Activated T-cell treated with anti-CD3 and anti-CD28 coated beads, Interleukin-2, amount 50 U/mL, for 72 hours (primary cell): ENCODE measurements around the gene MYOD1. TPM values are rescaled to one million over a fixed set of nuclear protein-coding genes. Genes with fewer than 3 reads are reported as not detected.

Experiments
- ATAC-seq, 2 donors: fragments of 150-1000 bp; cut with Tn5 transposase; replicated peaks in 1 of 2; 2 replicates each; pipeline ENCODE4 v1.10.0; 2021; ENCODE audit warnings: moderate library complexity in 2 of 2, mild to moderate bottlenecking in 1 of 2
- DNase-seq, 2 donors: peaks; one replicate each; pipeline ENCODE4 v3.0.0; 2021 to 2022; ENCODE audit warnings: mixed read lengths in 1 of 2
- H3K27ac Mint-ChIP-seq: one replicate; pipeline ENCODE4 v1.8.0; 2022; ENCODE audit warnings: mild to moderate bottlenecking, moderate library complexity, mixed read lengths
- H3K27me3 Mint-ChIP-seq: one replicate; pipeline ENCODE4 v1.8.0; 2022; ENCODE audit warnings: low read depth, mixed read lengths
- H3K36me3 Mint-ChIP-seq, 2 donors: one replicate each; pipeline ENCODE4 v1.8.0; 2022; ENCODE audit warnings: mixed read lengths in 2 of 2, mild to moderate bottlenecking in 1 of 2; ENCODE audit not compliant: insufficient read depth in 2 of 2
- H3K4me1 Mint-ChIP-seq: one replicate; pipeline ENCODE4 v1.8.0; 2022; ENCODE audit warnings: low read depth, mixed read lengths
- H3K4me3 Mint-ChIP-seq, 2 donors: one replicate each; pipeline ENCODE4 v1.8.0; 2022; ENCODE audit warnings: mild to moderate bottlenecking in 2 of 2, mixed read lengths in 2 of 2, moderate library complexity in 2 of 2
- H3K9me3 Mint-ChIP-seq, 2 donors: one replicate each; pipeline ENCODE4 v1.8.0; 2022; ENCODE audit warnings: mixed read lengths in 2 of 2
- total RNA-seq, 2 donors: library from RNA; stranded (reverse); gene quantifications; one replicate each; pipeline ENCODE4 v1.2.3, GENCODE V29; 2022

Gene MYOD1
- total RNA-seq, 2 donors from 2014 or later, result not detected

DNA sequence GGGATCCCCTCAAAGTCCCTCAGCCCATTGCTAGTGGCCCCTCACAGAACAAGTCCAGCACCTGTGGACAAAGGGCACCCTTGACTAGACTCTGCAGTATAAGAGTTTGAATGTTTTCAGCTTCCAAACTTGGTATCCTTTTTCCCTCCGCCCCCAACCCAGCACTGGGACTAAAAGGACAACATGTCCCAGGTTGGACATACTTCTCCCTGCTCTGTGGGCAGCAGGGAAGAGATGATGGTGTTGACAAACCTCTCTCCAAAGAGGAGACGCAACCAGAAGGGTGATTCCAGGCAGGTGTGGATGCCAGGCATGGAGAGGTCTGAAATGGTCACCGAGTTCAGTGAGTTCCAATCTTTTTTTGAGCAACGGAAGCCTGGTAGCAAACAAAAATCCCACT is 4.5 kb upstream of the MYOD1 start:
- H3K4me1 Mint-ChIP-seq, result no peaks in the 10 kb centered on the region
- H3K9me3 Mint-ChIP-seq, result no peaks in the 10 kb centered on the region
- no peak overlapping the region for H3K27ac Mint-ChIP-seq
- peaks cover 9% of the 10 kb centered on the region for H3K27me3 Mint-ChIP-seq
- DNase-seq, result no peak
- no peak overlapping the region for H3K4me3 Mint-ChIP-seq
- H3K36me3 Mint-ChIP-seq, result no peaks in the 10 kb centered on the region
- no peak for ATAC-seq

DNA sequence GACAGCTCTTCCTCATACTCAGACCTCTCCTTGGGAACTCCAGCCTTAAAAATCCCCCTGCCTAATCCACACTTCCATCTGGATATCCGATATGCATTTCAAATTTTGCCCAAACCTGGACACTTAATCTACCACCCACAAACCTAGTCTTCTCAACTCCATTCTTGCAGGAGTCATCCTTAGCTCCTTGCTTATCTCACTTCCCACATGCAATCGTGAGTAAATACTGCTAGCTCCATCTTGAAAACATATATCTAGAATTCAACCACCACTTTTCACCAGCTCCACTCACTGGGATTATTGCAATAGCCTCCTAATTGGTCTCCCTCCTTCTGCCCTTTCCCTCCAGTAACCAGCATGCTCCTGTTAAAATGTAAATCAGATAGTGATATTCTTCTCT is 2.6 kb upstream of the MYOD1 start:
- H3K36me3 Mint-ChIP-seq, result no peaks in the 10 kb centered on the region
- H3K4me3 Mint-ChIP-seq, result no peak overlapping the region
- ATAC-seq (no peak), DNase-seq (no peak)
- no peak overlapping the region for H3K27ac Mint-ChIP-seq
- no peaks in the 10 kb centered on the region for H3K4me1 Mint-ChIP-seq
- H3K9me3 Mint-ChIP-seq, result no peaks in the 10 kb centered on the region
- peaks cover 18% of the 10 kb centered on the region for H3K27me3 Mint-ChIP-seq

DNA sequence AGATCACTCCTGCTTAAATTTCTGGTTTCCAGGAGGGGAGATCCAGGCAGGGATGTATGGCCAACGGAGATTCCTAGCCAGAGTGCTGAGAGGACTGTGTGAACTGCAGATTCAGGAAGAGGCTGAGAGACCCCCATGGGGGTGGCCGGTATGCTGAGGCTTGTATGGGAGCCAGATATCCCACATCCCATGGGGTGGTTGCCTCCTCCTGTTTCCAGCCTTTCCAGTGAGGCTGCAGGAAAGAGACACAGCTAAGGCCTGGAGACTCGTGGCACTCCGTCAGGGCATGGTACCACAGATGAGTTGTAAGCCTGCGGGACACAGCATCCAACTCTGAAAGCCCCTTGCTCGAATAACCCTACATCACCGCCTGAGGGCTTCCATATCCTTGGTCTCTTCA is 1.4 kb upstream of the MYOD1 start:
- H3K4me3 Mint-ChIP-seq, result no peak overlapping the region
- peaks cover 29% of the 10 kb centered on the region for H3K27me3 Mint-ChIP-seq
- DNase-seq, result no peak
- ATAC-seq, result no peak
- H3K9me3 Mint-ChIP-seq, result no peaks in the 10 kb centered on the region
- no peaks in the 10 kb centered on the region for H3K36me3 Mint-ChIP-seq
- no peaks in the 10 kb centered on the region for H3K4me1 Mint-ChIP-seq
- no peak overlapping the region for H3K27ac Mint-ChIP-seq

DNA sequence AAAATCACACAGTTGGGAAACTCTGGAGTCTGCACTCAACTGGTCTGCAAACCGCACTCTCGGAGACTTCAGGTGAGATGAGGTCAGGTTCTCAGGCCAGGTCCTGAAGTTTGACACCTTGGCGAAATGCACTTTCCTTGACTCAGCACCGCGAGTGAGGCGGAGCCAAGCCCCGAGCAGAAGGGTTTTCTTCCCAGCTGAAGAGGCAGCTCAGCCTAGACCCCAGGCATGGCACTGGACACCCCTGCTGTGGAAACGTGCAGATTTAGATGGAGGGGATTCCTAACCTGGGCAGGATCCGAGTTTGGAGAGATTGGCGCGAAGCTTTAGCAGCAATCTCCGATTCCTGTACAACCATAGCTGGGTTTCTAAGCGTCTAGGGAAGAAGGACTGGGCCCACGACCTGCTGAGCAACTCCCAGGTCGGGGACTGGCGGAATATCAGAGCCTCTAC is 835 bp upstream of the MYOD1 start:
- H3K4me3 Mint-ChIP-seq, result no peak overlapping the region
- ATAC-seq, result no peak
- DNase-seq, result no peak
- no peaks in the 10 kb centered on the region for H3K36me3 Mint-ChIP-seq
- no peaks in the 10 kb centered on the region for H3K9me3 Mint-ChIP-seq
- H3K27me3 Mint-ChIP-seq, result peaks cover 34% of the 10 kb centered on the region
- H3K4me1 Mint-ChIP-seq, result no peaks in the 10 kb centered on the region
- H3K27ac Mint-ChIP-seq, result no peak overlapping the region

DNA sequence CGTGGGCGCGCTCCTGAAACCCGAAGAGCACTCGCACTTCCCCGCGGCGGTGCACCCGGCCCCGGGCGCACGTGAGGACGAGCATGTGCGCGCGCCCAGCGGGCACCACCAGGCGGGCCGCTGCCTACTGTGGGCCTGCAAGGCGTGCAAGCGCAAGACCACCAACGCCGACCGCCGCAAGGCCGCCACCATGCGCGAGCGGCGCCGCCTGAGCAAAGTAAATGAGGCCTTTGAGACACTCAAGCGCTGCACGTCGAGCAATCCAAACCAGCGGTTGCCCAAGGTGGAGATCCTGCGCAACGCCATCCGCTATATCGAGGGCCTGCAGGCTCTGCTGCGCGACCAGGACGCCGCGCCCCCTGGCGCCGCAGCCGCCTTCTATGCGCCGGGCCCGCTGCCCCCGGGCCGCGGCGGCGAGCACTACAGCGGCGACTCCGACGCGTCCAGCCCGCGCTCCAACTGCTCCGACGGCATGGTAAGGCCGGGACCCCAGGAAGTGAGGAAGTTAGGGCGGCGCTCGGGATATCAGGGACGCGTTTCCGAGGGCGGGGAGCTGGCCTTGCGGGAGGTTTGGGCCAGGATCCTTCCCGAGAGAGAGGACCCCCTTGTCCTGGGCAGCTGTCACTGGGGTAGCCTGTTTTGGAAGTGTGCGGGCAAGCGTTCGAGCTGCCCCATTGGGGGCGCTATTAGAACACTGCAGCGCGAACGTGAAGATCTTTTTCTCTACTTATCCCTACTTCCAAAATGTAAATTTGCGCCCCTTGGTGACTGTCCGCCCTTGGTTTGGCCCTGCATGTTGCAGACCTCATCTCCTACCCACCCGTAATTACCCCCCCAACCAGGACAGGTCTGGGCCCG is 796 bp downstream of the MYOD1 start:
- Mint-ChIP-seq H3K36me3 (no peaks in the 10 kb centered on the region), H3K27ac (no peak overlapping the region), H3K9me3 (no peaks in the 10 kb centered on the region), H3K27me3 (peaks cover 46% of the 10 kb centered on the region), H3K4me3 (no peak overlapping the region), H3K4me1 (no peaks in the 10 kb centered on the region)
- ATAC-seq (no peak), DNase-seq (no peak)

DNA sequence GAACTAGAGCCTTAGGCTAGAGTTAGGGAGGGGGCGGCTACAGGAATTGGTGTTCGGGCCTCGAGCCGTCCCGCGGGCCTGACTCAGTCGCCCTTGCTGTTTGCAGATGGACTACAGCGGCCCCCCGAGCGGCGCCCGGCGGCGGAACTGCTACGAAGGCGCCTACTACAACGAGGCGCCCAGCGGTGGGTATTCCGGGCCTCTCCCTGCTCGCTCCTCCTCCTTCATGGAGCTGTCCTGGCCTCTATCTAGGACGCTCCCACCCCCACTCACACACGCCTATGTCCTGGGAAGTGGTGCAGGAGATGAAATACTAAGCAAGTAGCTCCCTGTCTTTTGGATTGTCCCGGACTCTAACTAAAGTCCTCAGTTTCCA is 1.4 kb downstream of the MYOD1 start:
- H3K4me1 Mint-ChIP-seq, result no peaks in the 10 kb centered on the region
- no peak overlapping the region for H3K4me3 Mint-ChIP-seq
- H3K27me3 Mint-ChIP-seq, result peaks cover 48% of the 10 kb centered on the region
- DNase-seq (no peak), ATAC-seq (no peak)
- H3K36me3 Mint-ChIP-seq, result no peaks in the 10 kb centered on the region
- H3K27ac Mint-ChIP-seq, result no peak overlapping the region
- H3K9me3 Mint-ChIP-seq, result no peaks in the 10 kb centered on the region

DNA sequence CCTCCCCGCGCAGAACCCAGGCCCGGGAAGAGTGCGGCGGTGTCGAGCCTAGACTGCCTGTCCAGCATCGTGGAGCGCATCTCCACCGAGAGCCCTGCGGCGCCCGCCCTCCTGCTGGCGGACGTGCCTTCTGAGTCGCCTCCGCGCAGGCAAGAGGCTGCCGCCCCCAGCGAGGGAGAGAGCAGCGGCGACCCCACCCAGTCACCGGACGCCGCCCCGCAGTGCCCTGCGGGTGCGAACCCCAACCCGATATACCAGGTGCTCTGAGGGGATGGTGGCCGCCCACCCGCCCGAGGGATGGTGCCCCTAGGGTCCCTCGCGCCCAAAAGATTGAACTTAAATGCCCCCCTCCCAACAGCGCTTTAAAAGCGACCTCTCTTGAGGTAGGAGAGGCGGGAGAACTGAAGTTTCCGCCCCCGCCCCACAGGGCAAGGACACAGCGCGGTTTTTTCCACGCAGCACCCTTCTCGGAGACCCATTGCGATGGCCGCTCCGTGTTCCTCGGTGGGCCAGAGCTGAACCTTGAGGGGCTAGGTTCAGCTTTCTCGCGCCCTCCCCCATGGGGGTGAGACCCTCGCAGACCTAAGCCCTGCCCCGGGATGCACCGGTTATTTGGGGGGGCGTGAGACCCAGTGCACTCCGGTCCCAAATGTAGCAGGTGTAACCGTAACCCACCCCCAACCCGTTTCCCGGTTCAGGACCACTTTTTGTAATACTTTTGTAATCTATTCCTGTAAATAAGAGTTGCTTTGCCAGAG is 2.0 kb downstream of the MYOD1 start:
- no peaks in the 10 kb centered on the region for H3K9me3 Mint-ChIP-seq
- no peaks in the 10 kb centered on the region for H3K4me1 Mint-ChIP-seq
- ATAC-seq (no peak), DNase-seq (no peak)
- no peak overlapping the region for H3K4me3 Mint-ChIP-seq
- H3K36me3 Mint-ChIP-seq, result no peaks in the 10 kb centered on the region
- H3K27ac Mint-ChIP-seq, result no peak overlapping the region
- H3K27me3 Mint-ChIP-seq, result peaks cover 51% of the 10 kb centered on the region

DNA sequence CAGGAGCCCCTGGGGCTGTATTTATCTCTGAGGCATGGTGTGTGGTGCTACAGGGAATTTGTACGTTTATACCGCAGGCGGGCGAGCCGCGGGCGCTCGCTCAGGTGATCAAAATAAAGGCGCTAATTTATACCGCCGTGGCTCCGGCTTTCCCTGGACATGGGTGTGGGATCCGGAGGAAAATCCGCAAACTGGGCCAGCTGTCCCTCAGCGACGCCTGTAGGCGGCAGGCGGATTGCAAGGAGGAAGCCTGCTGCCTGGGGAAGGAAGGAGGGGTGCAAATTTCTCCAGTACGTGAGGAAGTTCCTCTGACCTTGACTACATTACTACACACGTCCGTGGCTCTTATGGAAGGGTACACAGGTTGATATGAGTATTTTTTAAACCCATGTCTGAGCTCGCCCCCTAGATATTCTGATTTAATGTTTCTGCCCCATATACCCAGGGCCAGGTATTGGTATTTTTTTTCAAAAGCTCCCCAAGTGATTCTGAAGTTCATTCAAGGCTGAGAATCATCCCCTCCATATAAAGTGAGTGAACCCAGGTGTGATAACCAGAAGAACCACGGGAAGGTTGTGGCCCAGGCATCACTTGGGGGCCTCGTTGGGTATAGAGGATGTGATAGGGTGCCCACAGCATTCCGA is 2.8 kb downstream of the MYOD1 start:
- ATAC-seq, result no peak
- DNase-seq, result no peak
- Mint-ChIP-seq H3K36me3 (no peaks in the 10 kb centered on the region), H3K4me3 (no peak overlapping the region), H3K27me3 (peaks cover 54% of the 10 kb centered on the region), H3K9me3 (no peaks in the 10 kb centered on the region), H3K4me1 (no peaks in the 10 kb centered on the region), H3K27ac (no peak overlapping the region)

DNA sequence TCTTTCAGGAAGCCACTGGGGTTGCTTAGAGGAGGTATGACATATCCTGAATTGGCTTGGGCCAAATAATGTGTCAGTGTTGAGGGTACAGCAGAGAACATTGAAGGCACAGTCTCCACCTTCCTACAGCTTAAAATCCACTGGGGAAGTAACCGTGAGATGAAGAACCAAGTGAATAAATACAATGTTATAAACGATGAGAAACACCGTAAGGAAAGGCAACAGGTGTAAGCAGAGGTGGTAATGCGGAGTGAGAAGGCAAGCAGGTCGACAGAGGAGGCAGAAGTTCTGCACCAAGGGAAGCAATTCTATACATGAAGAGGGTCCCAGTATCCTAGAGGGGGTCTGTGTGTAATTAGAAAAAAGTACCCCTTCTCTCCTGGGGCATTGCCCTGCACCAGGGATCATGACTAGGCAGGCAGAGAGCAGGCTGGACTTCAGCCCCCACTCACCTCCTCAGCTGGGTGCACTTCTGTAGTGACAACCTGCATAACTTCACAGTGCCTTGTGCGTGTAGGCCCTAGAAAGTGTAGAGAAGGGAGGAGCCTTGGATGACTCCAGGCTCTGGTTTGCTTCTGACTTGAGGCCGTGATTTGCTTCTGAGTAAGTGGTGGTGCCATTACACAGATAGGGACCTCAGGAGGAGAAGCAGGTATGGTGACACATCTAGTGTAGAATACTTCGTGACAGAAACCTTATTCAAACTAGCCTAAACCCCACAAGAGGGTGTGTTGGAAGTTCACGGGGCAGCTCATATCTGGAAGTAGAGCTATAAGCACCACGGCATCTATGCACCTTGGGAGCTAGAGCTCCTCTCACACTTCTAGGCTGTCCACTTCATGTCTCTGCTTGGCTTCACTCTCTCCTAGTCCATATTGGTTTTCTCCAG is 4.9 kb downstream of the MYOD1 start:
- no peak overlapping the region for H3K27ac Mint-ChIP-seq
- DNase-seq (no peak), ATAC-seq (no peak)
- no peaks in the 10 kb centered on the region for H3K4me1 Mint-ChIP-seq
- H3K36me3 Mint-ChIP-seq, result no peaks in the 10 kb centered on the region
- peaks cover 62% of the 10 kb centered on the region for H3K27me3 Mint-ChIP-seq
- no peaks in the 10 kb centered on the region for H3K9me3 Mint-ChIP-seq
- no peak overlapping the region for H3K4me3 Mint-ChIP-seq

DNA sequence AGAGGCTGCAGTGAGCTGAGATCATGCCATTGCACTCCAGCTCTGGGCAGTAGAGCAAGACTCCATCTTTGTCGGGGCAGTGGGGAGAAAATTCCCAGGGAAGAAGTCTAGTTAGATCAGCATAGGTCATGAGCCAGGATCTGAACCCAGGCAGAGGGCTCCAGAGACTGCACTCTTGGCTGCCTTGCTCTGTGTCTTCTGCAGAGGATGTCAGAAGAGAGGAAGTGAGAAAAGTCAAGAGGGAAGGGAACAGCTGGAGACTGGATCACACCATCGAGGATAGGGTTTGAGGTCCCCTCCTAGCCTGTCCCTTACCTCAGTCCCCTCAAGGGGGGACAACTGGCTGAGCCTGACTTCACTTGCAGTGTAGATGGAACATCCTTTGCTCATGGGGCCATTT is 5.8 kb downstream of the MYOD1 start:
- no peak for DNase-seq
- Mint-ChIP-seq H3K27ac (no peak overlapping the region), H3K27me3 (peaks cover 66% of the 10 kb centered on the region), H3K4me3 (no peak overlapping the region), H3K36me3 (no peaks in the 10 kb centered on the region), H3K9me3 (no peaks in the 10 kb centered on the region), H3K4me1 (no peaks in the 10 kb centered on the region)
- no peak for ATAC-seq

DNA sequence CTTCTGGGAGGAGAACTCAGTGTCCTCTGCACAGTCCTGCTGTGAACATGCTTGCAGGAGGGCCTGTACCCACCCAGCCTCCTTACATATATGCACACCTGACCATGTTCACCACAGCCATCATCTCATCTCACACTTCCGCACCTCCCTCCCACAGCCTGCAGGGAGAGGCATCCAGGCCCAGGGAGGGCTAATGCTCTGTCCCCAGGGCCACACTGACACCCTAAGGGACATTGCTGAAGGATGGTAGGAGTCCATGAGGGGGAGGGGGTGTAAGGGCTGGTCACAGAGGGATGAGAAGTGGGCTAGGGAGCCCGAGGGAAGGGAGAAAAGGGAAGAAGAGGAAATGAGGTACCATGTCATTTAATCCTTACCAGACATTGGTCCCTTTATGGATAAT is 10.8 kb downstream of the MYOD1 start:
- no peak overlapping the region for H3K4me3 Mint-ChIP-seq
- H3K4me1 Mint-ChIP-seq, result no peaks in the 10 kb centered on the region
- DNase-seq, result no peak
- no peaks in the 10 kb centered on the region for H3K9me3 Mint-ChIP-seq
- ATAC-seq, result no peak
- H3K27ac Mint-ChIP-seq, result no peak overlapping the region
- peaks cover 55% of the 10 kb centered on the region for H3K27me3 Mint-ChIP-seq
- peaks cover 0 to 3% of the 10 kb centered on the region in 2 donors for H3K36me3 Mint-ChIP-seq

DNA sequence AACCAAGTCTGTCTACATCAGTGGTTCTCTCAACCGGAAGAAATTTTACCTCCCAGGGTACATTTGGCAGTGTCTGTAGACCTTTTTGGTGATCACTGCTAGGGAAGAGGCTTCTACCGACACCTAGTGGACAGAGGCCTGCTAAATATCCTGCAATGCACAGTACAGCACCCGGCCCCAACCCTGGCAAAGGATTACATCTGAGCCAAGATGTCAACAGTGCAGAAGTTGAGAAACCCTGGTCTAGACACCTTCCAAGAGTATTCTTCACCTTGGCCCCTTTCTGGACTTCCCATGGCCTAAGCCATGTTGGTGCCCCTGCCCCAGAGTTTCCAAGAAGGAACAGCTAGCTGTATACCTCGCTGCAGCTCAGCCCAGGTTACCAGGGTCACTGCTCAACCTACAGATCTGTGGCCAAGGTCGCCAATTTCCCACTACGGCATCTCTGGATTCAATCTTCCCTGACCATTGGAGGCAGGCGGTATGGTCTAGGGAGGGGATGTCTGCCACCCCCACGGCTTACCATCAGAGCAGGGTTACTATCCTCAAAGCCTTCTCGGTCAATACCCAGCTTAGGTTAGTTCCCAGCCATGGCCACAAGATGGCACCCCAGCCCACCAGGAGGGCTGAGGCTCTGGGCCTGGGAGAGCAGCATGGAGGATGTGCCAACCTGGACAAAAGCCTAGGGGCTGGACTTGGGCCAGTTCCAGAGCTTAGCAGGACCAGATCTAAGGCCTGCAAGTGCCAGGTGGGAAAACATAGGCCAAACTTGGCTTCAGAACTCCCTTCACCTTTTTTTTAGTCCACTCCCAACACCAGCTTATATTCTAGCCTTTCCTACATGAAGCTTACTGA is 11.5 kb downstream of the MYOD1 start:
- ATAC-seq (peak; percentile 84 to 86), DNase-seq (peak; percentile 70 to 77)
- Mint-ChIP-seq H3K4me3 (no peak overlapping the region), H3K4me1 (no peaks in the 10 kb centered on the region), H3K36me3 (peaks cover 0 to 3% of the 10 kb centered on the region in 2 donors), H3K27me3 (peaks cover 52% of the 10 kb centered on the region), H3K27ac (no peak overlapping the region), H3K9me3 (no peaks in the 10 kb centered on the region)
